ENCODE measurements around the gene NSG1.

Gene NSG1

GRCh38 chr4:4413806-4414205 lies 26.9 kb downstream of the NSG1 start:
- no peak overlapping the region for H3K4me3 ChIP-seq (ENCODE audit: insufficient read length, low read depth)
- H3K36me3 ChIP-seq (ENCODE audit: insufficient read depth, insufficient read length, low read length), result peaks cover 26% of the 10 kb centered on the region
- no peak for TF ChIP-seq ZNF274 (IDR thresholded peaks at IDR 0.05; ENCODE audit: low read depth, low read length)
- TF ChIP-seq YY1 (IDR thresholded peaks at IDR 0.05; ENCODE audit: insufficient read depth, insufficient read length), result no peak
- TF ChIP-seq SUZ12 (IDR thresholded peaks at IDR 0.05; ENCODE audit: extremely low read depth, insufficient read depth, insufficient read length), result no peak
- peaks cover 4% of the 10 kb centered on the region; the same call in 1 of the 2 replicates for H3K9me3 ChIP-seq (ENCODE audit: insufficient read depth, low read length)
- peaks cover 5% of the 10 kb centered on the region for H3K4me1 ChIP-seq (ENCODE audit: insufficient read depth, insufficient read length)
- no peak overlapping the region for H3K9ac ChIP-seq (ENCODE audit: insufficient read length, low read depth)
- H3K27me3 ChIP-seq (ENCODE audit: insufficient read depth, insufficient read length), result no peaks in the 10 kb centered on the region
- DNase-seq (ENCODE audit: low read depth, low spot score), result no peak

GRCh38 chr4:4415107-4415805 lies 28.4 kb downstream of the NSG1 start:
- Histone ChIP-seq H3K4me3 (ENCODE audit: insufficient read length, low read depth) (no peak overlapping the region), H3K9me3 (ENCODE audit: insufficient read depth, low read length) (peaks cover 4% of the 10 kb centered on the region; the same call in 1 of the 2 replicates), H3K36me3 (ENCODE audit: insufficient read depth, insufficient read length, low read length) (peaks cover 40% of the 10 kb centered on the region), H3K9ac (ENCODE audit: insufficient read length, low read depth) (no peak overlapping the region), H3K27me3 (ENCODE audit: insufficient read depth, insufficient read length) (no peaks in the 10 kb centered on the region), H3K4me1 (ENCODE audit: insufficient read depth, insufficient read length) (peaks cover 2% of the 10 kb centered on the region)
- no peak for DNase-seq (ENCODE audit: low read depth, low spot score)
- TF ChIP-seq SUZ12 (IDR thresholded peaks at IDR 0.05; ENCODE audit: extremely low read depth, insufficient read depth, insufficient read length) (no peak), ZNF274 (IDR thresholded peaks at IDR 0.05; ENCODE audit: low read depth, low read length) (no peak), YY1 (IDR thresholded peaks at IDR 0.05; ENCODE audit: insufficient read depth, insufficient read length) (no peak)

GRCh38 chr4:4415806-4416805 lies 29.2 kb downstream of the NSG1 start:
- Histone ChIP-seq H3K4me1 (ENCODE audit: insufficient read depth, insufficient read length) (no peaks in the 10 kb centered on the region), H3K9me3 (ENCODE audit: insufficient read depth, low read length) (peaks cover 4% of the 10 kb centered on the region; the same call in 1 of the 2 replicates), H3K27me3 (ENCODE audit: insufficient read depth, insufficient read length) (no peaks in the 10 kb centered on the region), H3K36me3 (ENCODE audit: insufficient read depth, insufficient read length, low read length) (peaks cover 45% of the 10 kb centered on the region), H3K9ac (ENCODE audit: insufficient read length, low read depth) (no peak overlapping the region), H3K4me3 (ENCODE audit: insufficient read length, low read depth) (no peak overlapping the region)
- TF ChIP-seq SUZ12 (IDR thresholded peaks at IDR 0.05; ENCODE audit: extremely low read depth, insufficient read depth, insufficient read length), result no peak
- no peak for TF ChIP-seq YY1 (IDR thresholded peaks at IDR 0.05; ENCODE audit: insufficient read depth, insufficient read length)
- TF ChIP-seq ZNF274 (IDR thresholded peaks at IDR 0.05; ENCODE audit: low read depth, low read length), result no peak
- no peak for DNase-seq (ENCODE audit: low read depth, low spot score)

- Histone ChIP-seq H3K36me3 (ENCODE audit: insufficient read depth, insufficient read length, low read length) (peaks cover 52% of the 10 kb centered on the region), H3K27me3 (ENCODE audit: insufficient read depth, insufficient read length) (no peaks in the 10 kb centered on the region), H3K9ac (ENCODE audit: insufficient read length, low read depth) (no peak overlapping the region), H3K4me1 (ENCODE audit: insufficient read depth, insufficient read length) (no peaks in the 10 kb centered on the region), H3K9me3 (ENCODE audit: insufficient read depth, low read length) (peaks cover 4% of the 10 kb centered on the region; the same call in 1 of the 2 replicates), H3K4me3 (ENCODE audit: insufficient read length, low read depth) (no peak overlapping the region)
- no peak for TF ChIP-seq SUZ12 (IDR thresholded peaks at IDR 0.05; ENCODE audit: extremely low read depth, insufficient read depth, insufficient read length)
- TF ChIP-seq YY1 (IDR thresholded peaks at IDR 0.05; ENCODE audit: insufficient read depth, insufficient read length), result no peak
- TF ChIP-seq ZNF274 (IDR thresholded peaks at IDR 0.05; ENCODE audit: low read depth, low read length), result no peak
- DNase-seq (ENCODE audit: low read depth, low spot score), result no peak
These were observed 30.1 kb downstream of the NSG1 start for GRCh38 chr4:4416981-4417380.

GRCh38 chr4:4417886-4418285 lies 31.0 kb downstream of the NSG1 start:
- Histone ChIP-seq H3K4me3 (ENCODE audit: insufficient read length, low read depth) (no peak overlapping the region), H3K9me3 (ENCODE audit: insufficient read depth, low read length) (peaks cover 4% of the 10 kb centered on the region; the same call in 1 of the 2 replicates), H3K9ac (ENCODE audit: insufficient read length, low read depth) (no peak overlapping the region), H3K4me1 (ENCODE audit: insufficient read depth, insufficient read length) (no peaks in the 10 kb centered on the region), H3K27me3 (ENCODE audit: insufficient read depth, insufficient read length) (no peaks in the 10 kb centered on the region), H3K36me3 (ENCODE audit: insufficient read depth, insufficient read length, low read length) (peaks cover 60% of the 10 kb centered on the region)
- DNase-seq (ENCODE audit: low read depth, low spot score), result no peak
- TF ChIP-seq SUZ12 (IDR thresholded peaks at IDR 0.05; ENCODE audit: extremely low read depth, insufficient read depth, insufficient read length) (no peak), YY1 (IDR thresholded peaks at IDR 0.05; ENCODE audit: insufficient read depth, insufficient read length) (no peak), ZNF274 (IDR thresholded peaks at IDR 0.05; ENCODE audit: low read depth, low read length) (no peak)

- Histone ChIP-seq H3K4me1 (ENCODE audit: insufficient read depth, insufficient read length) (peaks cover 6% of the 10 kb centered on the region), H3K9me3 (ENCODE audit: insufficient read depth, low read length) (peaks cover 4% of the 10 kb centered on the region; the same call in 1 of the 2 replicates), H3K9ac (ENCODE audit: insufficient read length, low read depth) (no peak overlapping the region), H3K27me3 (ENCODE audit: insufficient read depth, insufficient read length) (no peaks in the 10 kb centered on the region), H3K4me3 (ENCODE audit: insufficient read length, low read depth) (no peak overlapping the region), H3K36me3 (ENCODE audit: insufficient read depth, insufficient read length, low read length) (peaks cover 66% of the 10 kb centered on the region)
- TF ChIP-seq ZNF274 (IDR thresholded peaks at IDR 0.05; ENCODE audit: low read depth, low read length), result no peak
- no peak for TF ChIP-seq YY1 (IDR thresholded peaks at IDR 0.05; ENCODE audit: insufficient read depth, insufficient read length)
- TF ChIP-seq SUZ12 (IDR thresholded peaks at IDR 0.05; ENCODE audit: extremely low read depth, insufficient read depth, insufficient read length), result no peak
- DNase-seq (ENCODE audit: low read depth, low spot score), result no peak
These were observed 31.9 kb downstream of the NSG1 start for GRCh38 chr4:4418676-4419390.
